ENCODE measurements around the gene BRSK2. TPM values are rescaled to one million over a fixed set of nuclear protein-coding genes. Genes with fewer than 3 reads are reported as not detected.
"Not testable (repeated sequence)": the region's sequence is repeated elsewhere in the genome, so short reads cannot be mapped to it uniquely, and the experiment has no call there.

The BRSK2 gene
- polyA plus RNA-seq, 1 experiment = 0.28 TPM

- Histone ChIP-seq H3K4me3 (ENCODE audit: low read depth, low read length) (no peak overlapping the region), H3K27me3 (ENCODE audit: control insufficient read depth, insufficient read depth, low read length) (no peaks in the 10 kb centered on the region), H3K36me3 (ENCODE audit: control insufficient read depth, insufficient read depth, low read length) (no peaks in the 10 kb centered on the region)
- TF ChIP-seq CTCF (IDR thresholded peaks at IDR 0.05; ENCODE audit: insufficient read depth, low read depth, low read length) = no peak
- ChIA-PET POLR2A (no interaction called here), CTCF (no interaction called here)
- DNase-seq (ENCODE audit: low read depth) = no peak
Measured at GRCh38 chr11:1409108-1409851, 19.5 kb downstream of the BRSK2 start.

- H3K36me3 ChIP-seq (ENCODE audit: control insufficient read depth, insufficient read depth, low read length); CTCF ChIA-PET; H3K27me3 ChIP-seq (ENCODE audit: control insufficient read depth, insufficient read depth, low read length); H3K4me3 ChIP-seq (ENCODE audit: low read depth, low read length); DNase-seq (ENCODE audit: low read depth); POLR2A ChIA-PET: not testable (repeated sequence)
Measured at GRCh38 chr11:1409852-1410125, 20.1 kb downstream of the BRSK2 start.

GRCh38 chr11:1410366-1411291 is 20.9 kb downstream of the BRSK2 start:
- Histone ChIP-seq H3K36me3 (ENCODE audit: control insufficient read depth, insufficient read depth, low read length) (no peaks in the 10 kb centered on the region), H3K4me3 (ENCODE audit: low read depth, low read length) (no peak overlapping the region), H3K27me3 (ENCODE audit: control insufficient read depth, insufficient read depth, low read length) (no peaks in the 10 kb centered on the region)
- no peak for TF ChIP-seq CTCF (IDR thresholded peaks at IDR 0.05; ENCODE audit: insufficient read depth, low read depth, low read length)
- CTCF ChIA-PET = no interaction called here
- no peak for DNase-seq (ENCODE audit: low read depth)
- POLR2A ChIA-PET = no interaction called here

GRCh38 chr11:1411301-1411700 is 21.6 kb downstream of the BRSK2 start:
- TF ChIP-seq CTCF (IDR thresholded peaks at IDR 0.05; ENCODE audit: insufficient read depth, low read depth, low read length) = no peak
- POLR2A ChIA-PET = no interaction called here
- CTCF ChIA-PET = no interaction called here
- no peak for DNase-seq (ENCODE audit: low read depth)
- Histone ChIP-seq H3K36me3 (ENCODE audit: control insufficient read depth, insufficient read depth, low read length) (no peaks in the 10 kb centered on the region), H3K27me3 (ENCODE audit: control insufficient read depth, insufficient read depth, low read length) (no peaks in the 10 kb centered on the region), H3K4me3 (ENCODE audit: low read depth, low read length) (no peak overlapping the region)

- H3K4me3 ChIP-seq (ENCODE audit: low read depth, low read length); POLR2A ChIA-PET; CTCF ChIA-PET; H3K36me3 ChIP-seq (ENCODE audit: control insufficient read depth, insufficient read depth, low read length); DNase-seq (ENCODE audit: low read depth); H3K27me3 ChIP-seq (ENCODE audit: control insufficient read depth, insufficient read depth, low read length): not testable (repeated sequence)
Measured at GRCh38 chr11:1411739-1412138, 22.0 kb downstream of the BRSK2 start.

GRCh38 chr11:1412377-1413095 is 22.8 kb downstream of the BRSK2 start:
- TF ChIP-seq CTCF (IDR thresholded peaks at IDR 0.05; ENCODE audit: insufficient read depth, low read depth, low read length) = no peak
- Histone ChIP-seq H3K4me3 (ENCODE audit: low read depth, low read length) (no peak overlapping the region), H3K27me3 (ENCODE audit: control insufficient read depth, insufficient read depth, low read length) (no peaks in the 10 kb centered on the region), H3K36me3 (ENCODE audit: control insufficient read depth, insufficient read depth, low read length) (no peaks in the 10 kb centered on the region)
- POLR2A ChIA-PET = no interaction called here
- CTCF ChIA-PET = no interaction called here
- no peak for DNase-seq (ENCODE audit: low read depth)
